Gastrocnemius medialis (tissue), 4 donors: ENCODE data around the gene PLCG2.

ENCODE experiments used
- POLR2A ChIP-seq, 2 donors: fragments of 450-650 bp; IDR thresholded peaks; one replicate each; pipeline ENCODE4 v1.6.1; 2017; ENCODE audit warnings: antibody characterized with exemption in 2 of 2, mild to moderate bottlenecking in 2 of 2, moderate library complexity in 2 of 2
- TF ChIP-seq, protein P1 (sequence below), 5 experiments: fragments of 450-650 bp in 3 of 5; fragments of 200-600 bp in 2 of 5; sonication (generic) in 2 of 5; IDR thresholded peaks in 4 of 5; conservative IDR thresholded peaks in 1 of 5; 1 replicate in 4 of 5; 2 replicates in 1 of 5; pipeline ENCODE4 v1.5.1; 2016 to 2019; ENCODE audit warnings: antibody characterized with exemption in 5 of 5, mild to moderate bottlenecking in 3 of 5, moderate library complexity in 3 of 5

DNA sequence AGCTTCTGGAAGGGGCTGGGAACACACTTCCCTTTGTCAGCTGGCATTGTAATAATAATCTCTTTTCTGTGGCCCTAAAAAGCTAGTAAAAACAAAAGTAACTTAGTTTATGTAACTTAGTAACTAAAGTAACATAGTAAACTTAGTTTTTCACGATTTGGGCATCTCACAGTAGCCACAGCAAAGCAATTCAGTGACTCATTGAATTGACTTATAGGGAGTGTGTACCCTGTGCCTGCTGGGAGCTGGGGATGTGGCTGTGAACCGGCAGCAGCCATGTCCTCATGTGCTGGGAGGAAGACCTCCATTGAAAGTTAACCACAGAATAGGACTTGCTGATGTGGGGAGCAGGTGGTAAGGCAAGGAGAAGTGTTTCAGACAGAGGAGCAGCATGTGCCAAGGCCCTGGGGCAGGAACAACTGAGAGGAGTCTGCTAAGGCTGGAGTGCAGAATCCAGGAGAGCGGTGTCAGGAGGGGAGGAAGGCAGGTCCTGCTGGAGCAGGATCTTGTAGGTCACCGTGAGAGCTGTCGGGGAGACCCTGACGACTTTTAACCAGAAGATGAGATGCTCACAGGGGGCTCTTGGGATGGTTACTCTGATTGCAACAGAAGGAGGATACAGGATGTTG lies 112.8 kb downstream of the PLCG2 start:
- TF ChIP-seq, protein P1, sequence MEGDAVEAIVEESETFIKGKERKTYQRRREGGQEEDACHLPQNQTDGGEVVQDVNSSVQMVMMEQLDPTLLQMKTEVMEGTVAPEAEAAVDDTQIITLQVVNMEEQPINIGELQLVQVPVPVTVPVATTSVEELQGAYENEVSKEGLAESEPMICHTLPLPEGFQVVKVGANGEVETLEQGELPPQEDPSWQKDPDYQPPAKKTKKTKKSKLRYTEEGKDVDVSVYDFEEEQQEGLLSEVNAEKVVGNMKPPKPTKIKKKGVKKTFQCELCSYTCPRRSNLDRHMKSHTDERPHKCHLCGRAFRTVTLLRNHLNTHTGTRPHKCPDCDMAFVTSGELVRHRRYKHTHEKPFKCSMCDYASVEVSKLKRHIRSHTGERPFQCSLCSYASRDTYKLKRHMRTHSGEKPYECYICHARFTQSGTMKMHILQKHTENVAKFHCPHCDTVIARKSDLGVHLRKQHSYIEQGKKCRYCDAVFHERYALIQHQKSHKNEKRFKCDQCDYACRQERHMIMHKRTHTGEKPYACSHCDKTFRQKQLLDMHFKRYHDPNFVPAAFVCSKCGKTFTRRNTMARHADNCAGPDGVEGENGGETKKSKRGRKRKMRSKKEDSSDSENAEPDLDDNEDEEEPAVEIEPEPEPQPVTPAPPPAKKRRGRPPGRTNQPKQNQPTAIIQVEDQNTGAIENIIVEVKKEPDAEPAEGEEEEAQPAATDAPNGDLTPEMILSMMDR (IDR thresholded peaks at IDR 0.05 in 4 of 5, conservative IDR thresholded peaks at IDR 0.05 in 1 of 5), result no peak
- no peak for TF ChIP-seq POLR2A (IDR thresholded peaks at IDR 0.05)
